CD4-positive, alpha-beta memory T cell (primary cell): ENCODE measurements around the gene CHN1. TPM values are rescaled to one million over a fixed set of nuclear protein-coding genes. Genes with fewer than 3 reads are reported as not detected.

ENCODE experiments used
- CTCF ChIA-PET: fragments of 350-600 bp; sonication (Branson Sonifier 250); formaldehyde crosslinking; loops from one replicate; lab custom pipeline; 2021; ENCODE audit warnings: inconsistent platforms; ENCODE audit not compliant: partially characterized antibody; lab: Charles Lee
- POLR2A ChIA-PET: fragments of 350-600 bp; sonication (Branson Sonifier 250); formaldehyde crosslinking; loops from one replicate; lab custom pipeline; 2021; ENCODE audit not compliant: partially characterized antibody; lab: Charles Lee
- DNase-seq, 5 donors: peaks; one replicate each; pipeline versions ENCODE4 v3.0.0 to v3.0.0-alpha.2; 2020 to 2022; ENCODE audit warnings: mixed read lengths in 1 of 5
- H3K27ac ChIP-seq: one replicate; pipeline ENCODE4 v1.7.0; 2013; ENCODE audit warnings: low read depth, low read length
- H3K27me3 ChIP-seq: 2 replicates; pipeline ENCODE4 v1.7.0; 2013; ENCODE audit warnings: mild to moderate bottlenecking, low read length, moderate library complexity; ENCODE audit not compliant: insufficient read depth
- H3K36me3 ChIP-seq: 2 replicates; pipeline ENCODE4 v1.7.0; 2013; ENCODE audit warnings: mild to moderate bottlenecking, low read length, moderate library complexity; ENCODE audit not compliant: insufficient read depth
- H3K4me1 ChIP-seq: 2 replicates; pipeline ENCODE4 v1.7.0; 2013; ENCODE audit warnings: mild to moderate bottlenecking, low read length, moderate library complexity; ENCODE audit not compliant: insufficient read depth
- H3K4me3 ChIP-seq, 2 donors: one replicate each; pipeline ENCODE4 v1.7.0; 2013; ENCODE audit warnings: low read length in 2 of 2, mild to moderate bottlenecking in 1 of 2
- H3K9me3 ChIP-seq, 2 donors: one replicate each; pipeline ENCODE4 v1.7.0; 2013; ENCODE audit warnings: low read length in 2 of 2, control low read depth in 1 of 2; ENCODE audit not compliant: control insufficient read depth in 1 of 2
- H3K27ac Mint-ChIP-seq, 7 donors: one replicate each; pipeline ENCODE4 v1.8.0; 2020 to 2021; ENCODE audit warnings: mixed read lengths in 7 of 7, mild to moderate bottlenecking in 6 of 7, inconsistent platforms in 3 of 7, moderate library complexity in 3 of 7
- H3K27me3 Mint-ChIP-seq, 2 donors: one replicate each; pipeline ENCODE4 v1.8.0; 2020 to 2021; ENCODE audit warnings: mixed read lengths in 2 of 2
- H3K36me3 Mint-ChIP-seq, 2 donors: one replicate each; pipeline ENCODE4 v1.8.0; 2020 to 2021; ENCODE audit warnings: mixed read lengths in 2 of 2, inconsistent platforms in 1 of 2, mild to moderate bottlenecking in 1 of 2
- H3K4me1 Mint-ChIP-seq, 4 donors: one replicate each; pipeline ENCODE4 v1.8.0; 2020 to 2021; ENCODE audit warnings: mixed read lengths in 4 of 4, mild to moderate bottlenecking in 1 of 4
- H3K4me3 Mint-ChIP-seq, 8 donors: one replicate each; pipeline ENCODE4 v1.8.0; 2020 to 2021; ENCODE audit warnings: mixed read lengths in 8 of 8, mild to moderate bottlenecking in 7 of 8, moderate library complexity in 6 of 8, inconsistent platforms in 3 of 8
- H3K9me3 Mint-ChIP-seq, 8 donors: one replicate each; pipeline ENCODE4 v1.8.0; 2020 to 2021; ENCODE audit warnings: mixed read lengths in 8 of 8, mild to moderate bottlenecking in 5 of 8, inconsistent platforms in 3 of 8, moderate library complexity in 1 of 8
- intact Hi-C: fragments of 100-400 bp; cut with micrococcal nuclease; formaldehyde crosslinking; loops from one replicate; pipeline ENCODE4 v1.15.1; 2023
- polyA plus RNA-seq, 2 donors: library from polyadenylated mRNA; unstranded; fragments of 300-500 nt; fragmentation: Illumina TruSeq; gene quantifications; one replicate each; pipeline ENCODE4 v1.2.3, GENCODE V29; 2021
- total RNA-seq, 2 experiments: library from RNA; stranded (reverse); gene quantifications; one replicate each; pipeline ENCODE4 v1.2.3, GENCODE V29; 2021

The CHN1 gene
- total and polyA plus RNA-seq, 4 experiments from 2014 or later, result 3.4 to 15.3 (median 8.9) TPM

DNA sequence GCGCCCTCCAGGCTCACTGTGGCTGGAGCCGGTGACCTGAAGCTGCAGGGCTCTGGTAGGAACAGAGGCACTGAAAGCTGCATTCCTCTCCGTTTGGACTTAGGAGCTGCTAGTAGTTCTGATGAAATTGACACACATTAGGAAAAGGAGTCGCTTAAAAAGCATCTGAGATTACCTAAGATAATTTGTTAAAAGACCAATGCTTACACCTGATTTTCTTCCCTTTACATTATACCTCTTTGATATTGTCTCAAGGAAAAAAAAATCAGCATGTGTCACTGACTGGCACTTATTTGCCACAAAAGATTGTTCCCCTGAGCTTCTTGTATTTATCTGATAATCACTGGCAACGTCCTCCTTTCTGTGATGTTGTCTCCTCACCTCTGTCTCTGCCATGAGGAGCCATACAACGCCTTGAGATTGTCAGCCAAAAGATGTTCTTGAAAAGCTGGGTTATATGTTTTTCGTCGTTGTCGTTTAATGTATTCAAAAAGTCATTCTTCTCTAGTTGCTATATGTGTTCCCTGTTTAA lies 618 bp upstream of the CHN1 start:
- H3K27ac Mint-ChIP-seq, result peak overlapping the region in 6 of 7 donors; percentile 43 to 87 (median 62)
- H3K9me3 Mint-ChIP-seq, result no peaks in the 10 kb centered on the region

DNA sequence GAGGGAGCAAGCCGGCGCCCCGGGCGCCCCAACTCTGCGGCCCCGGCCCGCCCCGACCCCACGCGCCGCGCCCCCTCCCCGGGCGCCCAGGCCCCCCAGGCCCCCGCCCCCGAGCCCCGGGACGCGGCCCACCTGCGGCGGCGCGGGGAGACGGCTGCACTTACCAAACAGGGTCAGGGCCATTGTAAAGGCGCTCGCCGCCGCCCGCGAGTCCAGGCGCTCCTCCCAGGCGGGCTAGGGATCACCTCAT lies 526 bp downstream of the CHN1 start:
- no peaks in the 10 kb centered on the region for H3K9me3 ChIP-seq
- POLR2A ChIA-PET, result interaction anchor here (1.2 kb wide), 1 partner anchor 11 kb away, joined by 3 read pairs; no protein-coding TSS in a partner anchor
- H3K27me3 ChIP-seq, result peaks cover 24% of the 10 kb centered on the region
- peak overlapping the region in 1 of 2 donors; percentile 55 for H3K4me3 ChIP-seq
- intact Hi-C loops, result no loop called here
- CTCF ChIA-PET, result interaction anchor here (1.0 to 1.7 kb wide), 2 partner anchors 13 to 304 kb away, joined by 4 read pairs; no protein-coding TSS in a partner anchor
- peak overlapping the region; percentile 9 for H3K27ac ChIP-seq
- Mint-ChIP-seq H3K36me3 (no peaks in the 10 kb centered on the region), H3K9me3 (no peaks in the 10 kb centered on the region), H3K4me3 (peak overlapping the region; percentile 84 to 91 (median 88)), H3K27me3 (peaks cover 21 to 33% of the 10 kb centered on the region in 2 donors), H3K27ac (peak overlapping the region in 2 of 7 donors; percentile 74 to 80), H3K4me1 (peaks cover 0 to 13% (median 6%) of the 10 kb centered on the region in 4 donors)
- DNase-seq, result no peak
- peaks cover 9% of the 10 kb centered on the region for H3K4me1 ChIP-seq
- H3K36me3 ChIP-seq, result no peaks in the 10 kb centered on the region

More for the DNA sequence above, 618 bp upstream of the CHN1 start:
- intact Hi-C loops, result no loop called here
- Mint-ChIP-seq H3K27me3 (peaks cover 17 to 33% of the 10 kb centered on the region in 2 donors), H3K4me1 (peaks cover 0 to 13% (median 6%) of the 10 kb centered on the region in 4 donors), H3K4me3 (peak overlapping the region; percentile 80 to 86 (median 82)), H3K36me3 (no peaks in the 10 kb centered on the region)
- H3K36me3 ChIP-seq, result no peaks in the 10 kb centered on the region
- ChIA-PET CTCF (interaction anchor here (0.9 to 1.8 kb wide), 4 partner anchors 10 to 412 kb away, joined by 3 to 4 read pairs (median 4); no protein-coding TSS in a partner anchor), POLR2A (interaction anchor here (0.5 to 1.2 kb wide), 3 partner anchors 12 to 514 kb away, joined by 3 to 4 read pairs (median 4); no protein-coding TSS in a partner anchor)
- H3K4me1 ChIP-seq, result peaks cover 9% of the 10 kb centered on the region
- H3K4me3 ChIP-seq, result peak overlapping the region in 1 of 2 donors; percentile 55
- H3K27me3 ChIP-seq, result peaks cover 23% of the 10 kb centered on the region
- H3K27ac ChIP-seq, result no peak overlapping the region
- H3K9me3 ChIP-seq, result no peaks in the 10 kb centered on the region
- no peak for DNase-seq

DNA sequence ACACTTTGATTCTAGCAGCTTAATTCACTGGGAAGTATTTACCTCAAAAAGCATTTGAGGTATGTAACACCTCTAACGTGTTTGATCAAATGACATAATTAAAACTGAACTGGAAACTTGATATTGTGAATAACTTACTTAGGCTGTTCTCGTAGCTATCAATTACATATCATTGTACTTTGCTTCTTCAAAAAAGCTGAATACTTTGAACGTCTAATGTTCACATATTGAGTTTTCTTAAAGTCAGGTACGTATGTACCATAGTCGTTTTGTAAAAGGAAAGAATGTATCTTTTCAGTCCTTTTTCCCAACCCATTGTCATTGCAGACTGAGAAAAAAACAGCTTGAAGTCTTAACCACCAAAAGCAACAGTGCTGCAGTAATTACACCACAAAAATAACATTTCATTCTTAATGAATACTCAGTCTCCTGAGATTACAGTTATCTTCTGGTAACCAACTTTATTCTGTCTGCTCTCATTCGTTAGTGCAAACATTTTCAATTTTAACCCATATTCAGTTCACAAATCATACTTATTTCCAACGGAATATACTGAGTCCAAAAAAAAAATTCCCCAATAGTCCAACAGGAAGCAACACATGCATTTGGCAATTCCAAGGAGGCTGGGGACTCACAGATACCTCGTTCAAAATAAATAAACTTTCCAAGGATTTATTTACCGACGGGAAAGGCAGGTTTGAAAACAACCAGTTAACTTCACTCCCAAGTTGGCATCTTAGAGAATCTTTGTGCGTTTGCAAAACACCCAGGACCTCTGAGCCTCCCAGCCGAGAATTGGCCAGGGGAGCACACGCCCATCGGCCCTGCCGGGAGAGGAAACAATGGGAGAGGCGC lies 1.1 kb downstream of the CHN1 start:
- POLR2A ChIA-PET, result no interaction called here
- peak overlapping the region; percentile 84 to 91 (median 88) for H3K4me3 Mint-ChIP-seq
- Histone ChIP-seq H3K27me3 (peaks cover 24% of the 10 kb centered on the region), H3K36me3 (no peaks in the 10 kb centered on the region), H3K4me3 (no peak overlapping the region), H3K9me3 (no peaks in the 10 kb centered on the region), H3K27ac (no peak overlapping the region), H3K4me1 (peaks cover 9% of the 10 kb centered on the region)
- H3K27ac Mint-ChIP-seq, result peak overlapping the region in 3 of 7 donors; percentile 68 to 80 (median 74)
- no peak for DNase-seq
- H3K36me3 Mint-ChIP-seq, result no peaks in the 10 kb centered on the region
- H3K9me3 Mint-ChIP-seq, result no peaks in the 10 kb centered on the region
- intact Hi-C loops, result no loop called here
- H3K4me1 Mint-ChIP-seq, result peaks cover 0 to 13% (median 6%) of the 10 kb centered on the region in 4 donors
- CTCF ChIA-PET, result interaction anchor here (0.7 to 1.0 kb wide), 2 partner anchors 233 to 303 kb away, joined by 3 to 4 read pairs; no protein-coding TSS in a partner anchor
- H3K27me3 Mint-ChIP-seq, result peaks cover 22 to 34% of the 10 kb centered on the region in 2 donors

DNA sequence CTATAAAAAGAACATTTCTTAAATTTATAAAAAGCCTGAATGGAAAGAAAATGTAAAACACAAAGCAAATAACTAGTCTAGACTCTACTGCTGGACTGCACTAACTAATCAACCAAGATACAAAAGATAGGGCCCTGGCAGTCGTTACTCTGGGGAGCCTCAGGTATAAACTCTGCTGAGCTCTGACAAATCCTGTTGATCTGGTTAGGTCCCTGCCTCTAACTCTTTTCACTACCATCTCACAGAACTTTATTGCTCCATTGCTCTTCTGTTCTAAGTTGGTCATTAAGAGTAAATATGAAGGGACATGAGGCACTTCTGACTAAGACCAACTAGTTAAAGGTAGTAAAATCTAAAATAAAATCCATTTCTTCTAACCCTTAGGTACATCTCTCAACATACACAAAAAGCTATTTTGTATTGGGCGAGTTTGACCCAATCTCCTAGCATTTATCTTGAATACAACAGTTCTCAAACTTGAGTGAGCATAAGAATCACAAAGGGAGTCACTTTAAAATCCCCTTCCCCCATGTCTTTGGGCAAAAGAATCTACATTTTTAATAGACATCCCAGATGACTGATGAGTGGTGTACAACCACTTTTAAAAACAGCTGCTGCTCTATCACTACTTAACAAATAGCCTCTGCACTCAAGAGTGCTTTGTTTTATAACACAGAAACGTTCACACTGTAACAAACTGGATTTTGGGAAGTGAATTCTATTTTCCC lies 2.5 kb downstream of the CHN1 start:
- intact Hi-C loops, result no loop called here
- Histone ChIP-seq H3K36me3 (no peaks in the 10 kb centered on the region), H3K27ac (no peak overlapping the region), H3K27me3 (peaks cover 24% of the 10 kb centered on the region), H3K4me3 (no peak overlapping the region), H3K9me3 (no peaks in the 10 kb centered on the region), H3K4me1 (peaks cover 9% of the 10 kb centered on the region)
- DNase-seq, result no peak
- Mint-ChIP-seq H3K27ac (no peak overlapping the region), H3K4me3 (no peak overlapping the region), H3K27me3 (peaks cover 20 to 32% of the 10 kb centered on the region in 2 donors), H3K9me3 (no peaks in the 10 kb centered on the region), H3K36me3 (no peaks in the 10 kb centered on the region), H3K4me1 (peaks cover 0 to 13% (median 6%) of the 10 kb centered on the region in 4 donors)
- ChIA-PET CTCF (interaction anchor here (0.7 to 1.5 kb wide), 2 partner anchors 12 to 13 kb away, joined by 3 to 5 read pairs; no protein-coding TSS in a partner anchor), POLR2A (interaction anchor here (1.0 kb wide), 1 partner anchor 8 kb away, joined by 3 read pairs; no protein-coding TSS in a partner anchor)

DNA sequence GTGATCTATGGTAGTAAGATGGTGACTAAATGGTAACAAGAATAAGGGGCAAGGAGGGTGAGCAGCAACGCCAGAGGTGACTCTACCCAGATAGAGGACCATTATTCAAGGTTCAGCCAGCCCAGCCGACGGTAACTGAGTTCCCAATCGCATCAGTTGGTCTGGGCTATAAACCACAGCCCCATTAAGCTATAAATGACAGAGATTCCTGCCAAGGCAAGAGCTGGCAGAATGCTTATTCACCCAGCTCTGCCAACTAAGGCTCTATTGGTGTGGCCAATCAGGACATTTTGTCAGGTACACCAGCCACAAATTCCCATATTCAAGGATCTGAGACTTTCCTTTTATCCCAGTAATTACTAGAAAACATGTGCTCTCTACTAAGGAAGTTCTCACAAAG lies 3.6 kb downstream of the CHN1 start:
- intact Hi-C loops, result no loop called here
- H3K4me1 Mint-ChIP-seq, result peaks cover 0 to 13% (median 6%) of the 10 kb centered on the region in 4 donors
- Histone ChIP-seq H3K27ac (no peak overlapping the region), H3K36me3 (no peaks in the 10 kb centered on the region), H3K4me3 (no peak overlapping the region), H3K27me3 (peaks cover 24% of the 10 kb centered on the region), H3K9me3 (no peaks in the 10 kb centered on the region), H3K4me1 (peaks cover 9% of the 10 kb centered on the region)
- POLR2A ChIA-PET, result no interaction called here
- CTCF ChIA-PET, result interaction anchor here (0.7 to 1.5 kb wide), 2 partner anchors 10 to 12 kb away, joined by 3 to 5 read pairs; no protein-coding TSS in a partner anchor
- peaks cover 25 to 32% of the 10 kb centered on the region in 2 donors for H3K27me3 Mint-ChIP-seq
- no peak overlapping the region for H3K27ac Mint-ChIP-seq
- H3K9me3 Mint-ChIP-seq, result no peaks in the 10 kb centered on the region
- H3K4me3 Mint-ChIP-seq, result no peak overlapping the region
- DNase-seq, result no peak
- H3K36me3 Mint-ChIP-seq, result no peaks in the 10 kb centered on the region

DNA sequence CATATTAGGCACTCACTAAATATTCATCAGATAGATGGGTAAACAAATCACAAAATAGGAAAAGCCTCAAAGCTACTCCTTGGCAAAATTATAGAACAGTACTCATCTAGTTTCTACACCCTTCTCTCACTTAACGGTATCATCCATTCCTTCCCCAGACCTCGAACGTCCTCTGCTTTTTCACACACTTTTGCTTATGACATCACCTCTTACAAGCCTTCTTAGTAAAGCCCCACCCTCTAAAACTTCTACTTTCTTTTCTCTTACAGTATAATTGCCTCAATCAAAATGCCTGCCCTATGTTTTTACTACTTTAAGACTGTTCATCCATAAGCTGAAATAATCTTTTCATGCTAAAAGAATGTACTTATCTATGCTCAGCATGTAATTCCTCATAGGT lies 8.1 kb downstream of the CHN1 start:
- Mint-ChIP-seq H3K4me3 (no peak overlapping the region), H3K9me3 (no peaks in the 10 kb centered on the region), H3K27me3 (peaks cover 12 to 17% of the 10 kb centered on the region in 2 donors), H3K36me3 (no peaks in the 10 kb centered on the region), H3K4me1 (no peaks in the 10 kb centered on the region), H3K27ac (no peak overlapping the region)
- POLR2A ChIA-PET, result no interaction called here
- peaks cover 11% of the 10 kb centered on the region for H3K27me3 ChIP-seq
- DNase-seq, result no peak
- CTCF ChIA-PET, result interaction anchor here (1.9 kb wide), 1 partner anchor 299 kb away, joined by 9 read pairs; no protein-coding TSS in a partner anchor
- H3K9me3 ChIP-seq, result no peaks in the 10 kb centered on the region
- H3K4me3 ChIP-seq, result no peak overlapping the region
- no peaks in the 10 kb centered on the region for H3K4me1 ChIP-seq
- no peak overlapping the region for H3K27ac ChIP-seq
- intact Hi-C loops, result no loop called here
- no peaks in the 10 kb centered on the region for H3K36me3 ChIP-seq
